HG03280 (cell line): Measurements from ENCODE around the gene CLUH.
"Not testable (repeated sequence)": the region's sequence is repeated elsewhere in the genome, so short reads cannot be mapped to it uniquely, and the experiment has no call there.

Experiments
- ATAC-seq: cut with Tn5 transposase; IDR thresholded peaks from one replicate; pipeline ENCODE4 v1.9.1; 2021; ENCODE audit warnings: mild to moderate bottlenecking, moderate library complexity; ENCODE audit not compliant: unreplicated experiment

Gene CLUH

GRCh38 chr17:2701996-2702741, 9.4 kb downstream of the CLUH start:
- no peak for ATAC-seq

GRCh38 chr17:2701161-2701995, 10.2 kb downstream of the CLUH start:
- no peak for ATAC-seq

- ATAC-seq, result no peak
These were observed 10.9 kb downstream of the CLUH start for GRCh38 chr17:2700491-2701141.

GRCh38 chr17:2700030-2700490, 11.5 kb downstream of the CLUH start:
- ATAC-seq, result no peak

- not testable (repeated sequence) for ATAC-seq
These were observed 12.3 kb downstream of the CLUH start for GRCh38 chr17:2699216-2699805.

- ATAC-seq, result no peak
These were observed 13.9 kb downstream of the CLUH start for GRCh38 chr17:2697611-2698162.

- ATAC-seq, result no peak
These were observed 15.4 kb downstream of the CLUH start for GRCh38 chr17:2695961-2696760.

GRCh38 chr17:2695243-2695960, 16.2 kb downstream of the CLUH start:
- ATAC-seq, result no peak

- ATAC-seq, result no peak
These were observed 17.0 kb downstream of the CLUH start for GRCh38 chr17:2694381-2695242.

- no peak for ATAC-seq
These were observed 17.8 kb downstream of the CLUH start for GRCh38 chr17:2693561-2694380.

GRCh38 chr17:2692781-2693135, 18.8 kb downstream of the CLUH start:
- ATAC-seq, result no peak

GRCh38 chr17:2691965-2692780, 19.4 kb downstream of the CLUH start:
- no peak for ATAC-seq

GRCh38 chr17:2691069-2691871, 20.3 kb downstream of the CLUH start:
- no peak for ATAC-seq

GRCh38 chr17:2690165-2691068, 21.1 kb downstream of the CLUH start:
- ATAC-seq, result no peak
